Esophagus (tissue), 2 donors: ENCODE data around the gene TCP10L. TPM values are rescaled to one million over a fixed set of nuclear protein-coding genes. Genes with fewer than 3 reads are reported as not detected.

Experiments used
- H3K27ac ChIP-seq, 2 donors: one replicate each; pipeline ENCODE4 v1.5.1; 2013; ENCODE audit warnings: low read depth in 2 of 2, mild to moderate bottlenecking in 2 of 2, inconsistent platforms in 1 of 2, low read length in 1 of 2, moderate library complexity in 1 of 2
- H3K27me3 ChIP-seq, 2 donors: one replicate each; pipeline ENCODE4 v1.6.1; 2013; ENCODE audit warnings: low read length in 2 of 2, control low read depth in 1 of 2, mild to moderate bottlenecking in 1 of 2; ENCODE audit not compliant: insufficient read depth in 2 of 2, control insufficient read depth in 1 of 2
- H3K36me3 ChIP-seq, 2 donors: one replicate each; pipeline ENCODE4 v1.6.1; 2013; ENCODE audit warnings: low read length in 1 of 2; ENCODE audit not compliant: control insufficient read depth in 2 of 2, insufficient read depth in 2 of 2
- H3K4me1 ChIP-seq, 2 donors: one replicate each; pipeline ENCODE4 v1.6.1; 2013; ENCODE audit warnings: low read length in 1 of 2; ENCODE audit not compliant: control insufficient read depth in 2 of 2, insufficient read depth in 2 of 2
- H3K4me3 ChIP-seq, 2 donors: one replicate each; pipeline ENCODE4 v1.5.1; 2013; ENCODE audit warnings: low read length in 2 of 2, mild to moderate bottlenecking in 2 of 2, low read depth in 1 of 2, moderate library complexity in 1 of 2
- H3K9me3 ChIP-seq, 2 donors: one replicate each; pipeline ENCODE4 v1.6.1; 2013; ENCODE audit warnings: mild to moderate bottlenecking in 2 of 2, low read depth in 1 of 2, low read length in 1 of 2, moderate library complexity in 1 of 2; ENCODE audit not compliant: control insufficient read depth in 2 of 2, insufficient read depth in 1 of 2
- WGBS, 2 donors: extraction: QIAGEN DNeasy Blood & Tissue Kit; methylation state at CpG; one replicate each; pipeline ENCODE4 v1.1.7; 2013; 5-methylcytosine and 5-hydroxymethylcytosine counted together
- polyA plus RNA-seq, 2 donors: library from polyadenylated mRNA; stranded (reverse); fragments of 200-250 nt; gene quantifications; one replicate each; pipeline ENCODE4 v1.2.3, GENCODE V29; 2013
- donor health status: healthy with polysubstance abuse.
- donor health status: Bipolar disorder and iron deficiency.

Gene TCP10L
- polyA plus RNA-seq, 2 donors: 0.15 to 0.67 TPM

DNA sequence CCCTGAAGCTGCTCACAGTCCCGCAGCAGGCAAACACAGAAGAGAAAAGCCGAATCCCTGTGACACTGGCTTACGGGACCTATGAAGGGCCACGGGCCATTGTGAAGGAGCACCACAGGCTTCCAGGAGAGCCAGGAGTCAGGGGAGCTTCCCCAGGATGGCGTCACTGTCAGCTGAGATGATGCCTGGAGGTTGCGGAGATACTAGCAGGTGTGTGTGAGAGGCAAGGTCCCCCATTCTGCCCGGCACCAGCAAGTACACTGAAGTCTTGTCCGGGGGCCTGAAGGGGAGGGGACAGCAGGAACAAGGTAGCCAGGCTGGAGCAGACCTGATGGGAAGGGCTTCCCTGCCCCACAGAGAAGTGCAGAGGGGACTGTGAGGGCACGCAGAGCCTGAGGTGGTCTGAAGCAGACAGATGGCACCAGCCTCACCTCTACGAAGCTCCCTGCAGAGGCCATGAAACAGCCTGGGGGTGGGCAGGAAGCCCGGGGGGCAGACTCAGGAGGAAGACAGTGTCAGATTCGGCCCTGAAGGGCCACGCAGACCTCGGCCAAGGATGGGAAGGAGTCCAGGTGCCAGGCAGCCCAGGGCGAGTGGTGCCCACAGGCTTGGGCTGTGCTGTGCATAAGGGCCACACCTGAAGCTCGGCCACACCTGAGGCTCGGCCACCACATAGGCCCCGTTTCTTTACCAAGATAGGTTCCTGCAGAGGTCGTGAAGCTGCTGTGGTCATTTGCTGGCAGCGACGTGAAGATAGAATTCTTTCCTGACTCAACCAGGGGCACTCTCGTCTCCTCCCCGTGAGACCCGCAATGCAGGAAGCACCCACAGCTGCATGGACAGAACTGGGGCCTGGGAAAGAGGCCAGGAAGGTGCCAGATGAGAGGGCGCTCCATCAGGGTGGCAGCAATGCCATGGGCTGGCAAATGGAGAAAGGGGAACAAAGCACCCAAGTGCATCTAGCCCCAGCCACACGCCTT lies 10.1 kb downstream of the TCP10L start:
- Histone ChIP-seq H3K36me3 (no peaks in the 10 kb centered on the region), H3K27ac (no peak overlapping the region), H3K4me1 (peaks cover 0 to 5% of the 10 kb centered on the region in 2 donors), H3K4me3 (no peak overlapping the region), H3K27me3 (no peaks in the 10 kb centered on the region), H3K9me3 (no peaks in the 10 kb centered on the region)
- 87 to 89% methylated on average over 26 of the region's 26 CpGs for WGBS, 2 donors

DNA sequence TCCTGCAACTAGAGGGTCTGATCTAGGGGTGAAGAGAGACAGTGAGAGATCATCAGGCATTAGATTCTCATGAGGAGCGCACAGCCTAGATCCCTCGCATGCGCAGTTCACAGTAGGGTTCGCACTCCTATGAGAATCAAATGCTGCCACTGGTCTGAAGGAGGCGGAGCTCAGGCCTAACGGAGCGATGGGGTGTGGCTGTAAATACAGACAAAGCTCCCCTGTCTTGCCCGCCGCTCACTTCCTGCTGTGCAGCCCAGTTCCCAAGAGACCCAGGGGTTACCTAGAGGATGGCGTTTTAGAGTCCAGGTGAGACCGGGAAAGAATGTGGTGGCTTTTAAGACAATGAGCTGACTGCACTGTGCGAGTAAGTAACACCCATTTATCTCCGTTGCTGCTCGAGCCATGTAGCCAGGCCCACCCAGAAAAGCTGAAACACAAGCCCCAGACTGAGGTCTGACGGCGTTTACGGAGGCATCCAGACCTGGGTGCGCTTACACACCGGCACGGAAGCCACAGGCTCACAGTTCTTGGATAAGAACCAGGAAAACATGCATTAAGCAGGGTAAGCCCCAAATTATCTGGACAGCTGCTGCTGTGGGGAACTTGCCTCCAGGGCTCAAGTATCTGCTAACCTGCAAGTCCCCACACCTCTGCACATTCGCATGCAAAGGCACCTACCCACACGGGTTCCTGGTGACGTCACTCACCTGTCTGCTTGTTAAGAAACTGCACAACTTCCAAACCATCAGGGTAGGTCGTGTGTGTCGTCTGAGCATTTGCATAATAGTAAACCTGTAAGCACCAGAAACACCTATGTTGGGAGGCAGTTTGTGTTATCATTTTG lies 12.5 kb downstream of the TCP10L start:
- Histone ChIP-seq H3K27ac (no peak overlapping the region), H3K9me3 (no peaks in the 10 kb centered on the region), H3K36me3 (no peaks in the 10 kb centered on the region), H3K27me3 (no peaks in the 10 kb centered on the region), H3K4me3 (no peak overlapping the region), H3K4me1 (peaks cover 0 to 5% of the 10 kb centered on the region in 2 donors)
- 45 to 46% methylated on average over 25 of the region's 25 CpGs for WGBS, 2 donors

DNA sequence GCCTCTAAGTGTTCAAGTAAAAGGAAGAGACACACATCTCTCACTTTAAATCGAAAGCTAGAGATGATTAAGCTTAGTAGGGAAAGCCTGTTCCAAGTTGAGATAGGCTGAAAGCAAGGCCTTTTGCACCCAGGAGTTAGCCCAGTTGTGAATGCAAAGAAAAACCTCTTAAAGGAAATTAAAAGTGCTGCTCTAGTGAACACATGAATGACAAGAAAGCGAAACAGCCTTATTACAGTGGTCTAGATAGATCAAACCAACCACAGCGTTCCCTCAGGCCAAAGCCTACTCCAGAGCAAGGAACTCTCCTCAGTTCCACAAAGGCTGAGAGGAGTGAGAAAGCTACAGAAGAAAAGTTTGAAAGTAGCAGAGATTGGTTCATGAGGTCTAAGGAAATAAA lies 14.9 kb downstream of the TCP10L start:
- no peak overlapping the region for H3K4me3 ChIP-seq
- 88 to 90% methylated on average over 3 of the region's 3 CpGs for WGBS, 2 donors
- H3K4me1 ChIP-seq: peaks cover 0 to 5% of the 10 kb centered on the region in 2 donors
- H3K27ac ChIP-seq: no peak overlapping the region
- no peaks in the 10 kb centered on the region for H3K36me3 ChIP-seq
- no peaks in the 10 kb centered on the region for H3K27me3 ChIP-seq
- H3K9me3 ChIP-seq: no peaks in the 10 kb centered on the region

DNA sequence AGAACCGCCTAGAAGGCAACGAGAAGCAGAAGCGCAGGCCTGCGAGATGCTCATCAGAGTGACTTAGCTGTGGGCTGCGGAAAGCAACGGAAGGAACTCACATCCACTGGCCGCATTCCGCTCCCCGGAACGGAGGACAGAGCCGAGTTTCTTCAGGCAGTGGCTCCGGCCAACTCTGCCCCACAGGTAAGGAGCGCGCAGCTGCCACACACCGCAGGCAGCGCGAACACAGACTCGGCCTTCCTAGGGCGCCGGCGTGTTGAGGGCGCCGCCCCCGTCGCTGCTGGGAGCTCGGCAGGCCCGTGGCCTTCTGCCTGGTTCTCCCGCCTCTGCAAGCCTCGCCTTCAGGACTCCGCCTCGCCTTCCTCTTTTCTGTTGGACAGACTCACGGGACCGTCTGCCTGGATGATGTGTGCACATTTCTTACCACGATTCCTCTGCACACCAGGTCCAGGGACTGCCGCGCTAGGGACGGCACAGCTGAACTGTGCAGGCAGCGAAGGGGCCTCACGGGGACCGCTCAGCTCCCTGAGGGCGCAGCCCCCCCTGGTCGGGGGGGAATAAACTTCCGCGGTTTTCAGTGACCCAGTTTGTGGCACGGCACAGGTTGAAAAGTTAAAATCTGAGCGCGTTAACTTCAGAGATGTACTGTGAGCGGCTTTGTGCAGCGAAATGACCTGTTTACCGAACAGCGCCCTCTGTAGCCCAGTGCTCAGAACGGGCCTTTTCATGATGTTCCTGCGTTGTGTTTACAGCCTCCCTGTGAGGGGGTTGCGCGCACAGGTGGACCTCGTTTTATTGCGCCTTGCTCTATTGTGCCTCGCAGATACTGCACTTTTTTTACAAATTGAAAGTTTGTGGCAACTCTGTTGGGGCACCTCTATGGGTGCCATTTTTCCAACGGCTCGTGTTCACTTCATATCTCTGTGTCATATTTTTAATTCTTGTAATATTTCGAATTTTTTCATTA lies 15.8 kb downstream of the TCP10L start:
- Histone ChIP-seq H3K9me3 (no peaks in the 10 kb centered on the region), H3K4me1 (peaks cover 0 to 5% of the 10 kb centered on the region in 2 donors), H3K27me3 (no peaks in the 10 kb centered on the region), H3K36me3 (no peaks in the 10 kb centered on the region), H3K27ac (peak overlapping the region; percentile 92 to 94), H3K4me3 (peak overlapping the region; percentile 61 to 63)
- WGBS, 2 donors: 4% methylated on average over 61 of the region's 61 CpGs

DNA sequence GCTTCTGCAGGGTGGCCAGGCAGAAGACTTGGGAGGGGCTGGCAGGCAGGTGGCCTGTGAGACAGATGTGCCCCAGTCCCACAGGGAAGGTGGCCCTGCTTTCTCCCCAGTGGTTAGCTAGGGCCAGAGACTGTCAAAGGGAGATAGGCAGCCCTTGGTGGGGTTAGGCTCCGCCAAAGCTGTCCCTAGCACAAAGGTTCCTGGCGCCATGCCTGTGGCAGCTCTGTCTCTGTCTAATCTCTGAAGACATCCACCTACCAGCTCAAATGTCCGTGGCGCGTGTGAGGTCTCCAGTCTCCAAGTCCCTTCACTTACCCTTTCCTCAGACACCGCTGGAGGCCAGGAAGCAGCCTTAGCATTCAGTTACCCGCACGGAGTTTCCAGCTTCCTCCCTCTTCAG lies 17.7 kb downstream of the TCP10L start:
- WGBS, 2 donors: 95 to 97% methylated on average over 8 of the region's 8 CpGs
- Histone ChIP-seq H3K36me3 (no peaks in the 10 kb centered on the region), H3K4me1 (no peaks in the 10 kb centered on the region), H3K27me3 (no peaks in the 10 kb centered on the region), H3K9me3 (no peaks in the 10 kb centered on the region), H3K4me3 (no peak overlapping the region), H3K27ac (no peak overlapping the region)

DNA sequence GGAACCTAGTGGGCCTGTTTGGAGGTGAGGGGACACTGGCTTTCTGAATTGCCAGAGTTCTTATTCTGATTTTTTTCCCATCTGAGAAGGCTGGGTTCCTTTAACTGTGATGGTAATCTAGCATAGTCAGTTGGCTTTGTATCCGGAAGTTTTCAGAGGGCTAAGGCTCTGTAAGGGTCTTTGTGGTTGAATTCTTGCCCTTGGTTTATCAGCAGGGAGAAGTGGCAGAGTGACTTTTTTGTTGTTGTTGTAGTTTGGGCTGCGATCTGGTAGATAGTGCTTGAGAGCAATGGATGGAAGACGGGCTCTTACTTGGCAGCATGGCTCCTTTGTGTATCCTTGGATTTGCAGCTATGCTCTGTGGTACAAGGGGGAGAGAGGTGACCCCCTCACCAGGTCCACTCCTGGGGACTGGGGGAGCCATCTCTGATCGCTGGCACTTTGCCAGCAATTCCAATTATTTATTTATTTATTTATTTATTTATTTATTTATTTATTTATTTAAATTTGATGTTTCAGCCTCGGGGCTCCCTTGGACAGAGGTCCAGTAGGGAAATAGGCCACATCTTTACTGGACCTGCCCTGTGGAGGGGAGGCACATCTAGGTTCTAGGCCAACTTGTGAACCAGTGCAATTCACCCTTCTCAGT lies 18.5 kb downstream of the TCP10L start:
- Histone ChIP-seq H3K27me3 (no peaks in the 10 kb centered on the region), H3K4me3 (no peak overlapping the region), H3K27ac (no peak overlapping the region), H3K36me3 (no peaks in the 10 kb centered on the region), H3K9me3 (no peaks in the 10 kb centered on the region), H3K4me1 (no peaks in the 10 kb centered on the region)
- 86% methylated on average over 5 of the region's 5 CpGs for whole genome bisulfite sequencing, 2 donors

DNA sequence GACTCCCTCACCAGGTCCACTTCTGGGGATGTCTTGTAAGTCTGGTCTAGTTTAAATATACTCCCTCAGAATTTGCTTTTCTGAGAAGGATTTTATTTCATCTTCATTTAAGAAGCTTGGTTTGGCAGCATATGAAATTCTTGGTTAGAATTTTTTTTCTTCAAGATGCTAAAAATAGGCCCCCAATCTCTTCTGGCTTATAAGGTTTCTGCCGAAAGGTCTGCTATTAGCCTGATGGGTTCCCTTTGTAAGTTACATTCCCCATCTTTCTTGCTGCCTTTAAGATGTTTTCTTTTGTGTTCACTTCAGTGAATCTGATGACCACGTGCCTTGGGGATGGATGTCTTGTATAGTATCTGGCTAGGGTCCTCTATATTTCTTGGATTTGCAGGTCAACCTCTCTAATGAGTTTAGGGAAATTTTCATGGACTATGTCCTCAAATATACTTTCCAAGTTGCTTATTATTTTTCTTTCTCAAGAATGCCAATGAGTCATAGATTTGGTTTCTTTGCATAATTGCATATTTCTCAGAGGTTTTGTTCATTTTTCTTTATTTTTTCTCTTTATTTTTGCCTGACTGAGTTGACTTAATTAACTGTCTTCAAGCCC lies 19.4 kb downstream of the TCP10L start:
- H3K36me3 ChIP-seq: no peaks in the 10 kb centered on the region
- H3K4me1 ChIP-seq: no peaks in the 10 kb centered on the region
- H3K27me3 ChIP-seq: no peaks in the 10 kb centered on the region
- no peak overlapping the region for H3K27ac ChIP-seq
- no peaks in the 10 kb centered on the region for H3K9me3 ChIP-seq
- WGBS, 2 donors: 92 to 94% methylated on average over 2 of the region's 2 CpGs
- no peak overlapping the region for H3K4me3 ChIP-seq

DNA sequence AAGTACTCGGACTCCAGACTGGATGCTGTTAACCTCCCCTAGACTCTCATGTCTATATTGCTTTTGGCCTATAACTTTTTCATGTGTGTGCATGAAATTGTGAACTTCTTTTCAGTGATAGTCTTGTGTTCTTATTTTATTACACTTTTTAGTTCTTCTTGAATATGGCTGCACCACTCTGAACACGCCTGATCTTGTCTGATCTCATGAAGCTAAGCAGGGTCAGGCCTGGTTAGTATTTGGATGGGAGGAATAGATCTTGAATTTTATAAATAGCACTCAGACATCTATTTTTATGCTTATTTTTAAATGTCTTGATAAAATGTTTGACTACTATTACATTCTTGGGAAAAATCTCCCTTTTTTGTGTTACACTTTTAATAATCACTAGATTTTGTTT lies 22.4 kb downstream of the TCP10L start:
- Histone ChIP-seq H3K9me3 (no peaks in the 10 kb centered on the region), H3K36me3 (no peaks in the 10 kb centered on the region), H3K27me3 (no peaks in the 10 kb centered on the region), H3K4me3 (no peak overlapping the region), H3K4me1 (no peaks in the 10 kb centered on the region), H3K27ac (no peak overlapping the region)
- WGBS, 2 donors: 90 to 91% methylated on average over 2 of the region's 2 CpGs
